GM18868 (cell line): Measurements from ENCODE around the gene ARPC4.

ENCODE experiments used
- ATAC-seq: cut with Tn5 transposase; IDR thresholded peaks from one replicate; pipeline ENCODE4 v1.9.1; 2021; ENCODE audit warnings: mild to moderate bottlenecking, moderate library complexity; ENCODE audit not compliant: unreplicated experiment

The ARPC4 gene

DNA sequence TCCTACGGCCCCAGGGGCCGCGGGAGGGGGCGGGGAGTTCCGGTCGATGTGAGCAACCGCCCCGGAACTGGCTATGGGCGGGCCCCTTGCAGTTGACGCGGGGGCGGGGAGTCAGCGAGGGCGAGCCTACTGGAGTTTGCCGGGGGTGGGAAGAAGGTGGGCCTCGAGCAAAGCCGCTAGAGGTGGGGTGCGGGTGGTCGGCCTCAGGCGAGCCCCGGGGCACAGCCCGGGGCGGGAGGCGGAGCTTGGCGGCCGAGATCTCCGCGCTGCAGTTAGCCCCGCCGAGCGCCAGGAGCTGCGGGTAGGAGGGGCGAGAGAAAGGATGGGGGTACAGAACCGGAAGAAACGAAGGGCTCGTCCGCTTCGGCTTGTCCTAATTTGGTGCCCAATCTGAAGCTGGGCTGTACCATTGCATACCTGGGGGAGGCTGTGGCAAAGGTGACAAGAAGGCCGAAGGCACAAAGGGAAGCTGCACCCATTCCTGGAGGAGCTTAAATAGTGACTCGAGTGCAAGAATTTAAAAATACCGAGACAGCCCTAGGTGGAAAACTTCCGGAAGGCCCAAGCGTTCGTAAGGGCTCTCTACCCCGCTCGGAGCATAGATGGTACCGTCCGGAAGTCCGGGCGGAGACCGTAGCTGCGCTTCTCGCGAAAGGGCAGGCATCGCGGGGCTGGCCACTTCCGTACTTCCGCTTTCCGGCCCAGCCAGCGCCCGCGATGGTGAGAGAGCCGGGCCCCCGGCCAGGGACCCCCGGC, at the start of gene ARPC4, which contains the start of gene TADA3:
TSS of gene ARPC4 (plus strand) at position 678 of the 756 bp plus-strand sequence. CDS start at position 718, 40 bp downstream.
TSS of gene TADA3 (minus strand) at position 69 of the 756 bp plus-strand sequence. CDS start 1,007 bp downstream, outside the sequence.
- peak; percentile 74 for ATAC-seq

GRCh38 chr3:9743548-9743947, 49.3 kb upstream of the ARPC4 start:
- no peak for ATAC-seq

DNA sequence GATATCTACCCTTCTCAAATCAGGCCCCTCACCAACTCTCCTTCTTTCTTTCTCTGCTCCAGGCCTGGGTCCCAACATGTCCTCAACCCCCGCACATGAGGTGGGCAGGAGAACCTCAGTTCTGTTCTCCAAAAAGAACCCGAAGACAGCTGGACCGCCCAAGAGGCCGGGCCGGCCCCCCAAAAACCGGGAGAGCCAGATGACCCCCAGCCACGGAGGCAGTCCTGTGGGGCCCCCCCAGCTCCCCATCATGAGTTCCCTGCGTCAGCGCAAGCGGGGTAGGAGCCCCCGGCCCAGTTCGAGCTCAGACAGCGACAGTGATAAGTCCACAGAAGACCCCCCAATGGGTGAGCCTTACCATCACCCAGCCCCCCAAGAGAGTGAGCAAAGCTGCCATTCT, 48.7 kb upstream of the ARPC4 start:
- no peak for ATAC-seq

DNA sequence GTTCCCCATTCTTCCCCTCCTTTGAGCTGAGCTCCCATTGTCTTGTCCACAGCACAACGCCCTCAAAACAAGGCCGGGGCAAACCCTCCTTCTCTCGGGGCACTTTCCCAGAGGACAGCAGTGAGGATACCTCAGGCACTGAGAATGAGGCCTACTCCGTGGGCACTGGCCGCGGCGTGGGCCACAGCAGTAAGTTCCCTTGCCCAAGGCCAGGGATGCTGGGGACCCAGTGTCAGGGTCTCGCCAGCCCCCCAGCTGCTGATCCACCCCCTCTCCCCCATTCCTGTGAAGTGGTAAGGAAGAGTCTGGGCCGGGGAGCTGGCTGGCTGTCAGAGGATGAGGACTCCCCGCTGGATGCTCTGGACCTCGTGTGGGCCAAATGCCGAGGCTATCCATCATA, 47.4 kb upstream of the ARPC4 start:
- ATAC-seq = no peak

DNA sequence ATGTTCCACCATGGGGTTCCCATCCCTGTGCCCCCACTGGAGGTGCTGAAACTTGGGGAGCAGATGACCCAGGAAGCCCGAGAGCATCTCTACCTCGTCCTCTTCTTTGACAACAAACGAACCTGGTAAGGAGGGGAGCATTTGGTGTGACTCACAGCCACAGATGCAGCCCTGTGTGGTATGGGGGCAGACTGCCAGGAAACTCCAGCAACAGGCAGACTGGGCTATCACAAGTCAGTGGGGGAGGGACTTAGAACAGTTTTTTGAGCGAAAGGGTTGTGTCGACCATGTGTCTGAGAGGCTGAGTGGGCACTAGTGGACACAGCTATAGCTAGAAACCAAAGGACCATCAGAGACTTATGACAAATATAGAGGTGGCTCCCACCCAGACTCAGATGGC, 46.6 kb upstream of the ARPC4 start:
- no peak for ATAC-seq

DNA sequence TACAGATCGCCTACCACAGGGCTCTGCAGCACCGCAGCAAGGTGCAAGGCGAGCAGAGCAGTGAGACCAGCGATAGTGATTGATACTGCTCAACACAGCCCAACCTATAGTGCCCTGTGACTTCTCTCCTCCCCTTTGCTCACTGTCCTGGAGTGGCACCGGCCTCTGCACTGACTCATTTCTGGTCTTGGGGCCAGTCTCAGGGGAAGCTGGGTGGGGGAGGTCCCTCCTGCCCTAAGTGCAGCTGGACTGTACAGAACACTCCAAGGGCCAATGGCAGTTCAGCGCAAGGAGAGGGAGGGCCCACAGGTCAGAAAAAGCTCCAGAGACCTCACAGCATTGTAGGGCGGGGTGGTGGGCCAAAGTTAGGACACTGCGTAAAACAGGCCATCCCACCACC, 45.6 kb upstream of the ARPC4 start:
- ATAC-seq = no peak

DNA sequence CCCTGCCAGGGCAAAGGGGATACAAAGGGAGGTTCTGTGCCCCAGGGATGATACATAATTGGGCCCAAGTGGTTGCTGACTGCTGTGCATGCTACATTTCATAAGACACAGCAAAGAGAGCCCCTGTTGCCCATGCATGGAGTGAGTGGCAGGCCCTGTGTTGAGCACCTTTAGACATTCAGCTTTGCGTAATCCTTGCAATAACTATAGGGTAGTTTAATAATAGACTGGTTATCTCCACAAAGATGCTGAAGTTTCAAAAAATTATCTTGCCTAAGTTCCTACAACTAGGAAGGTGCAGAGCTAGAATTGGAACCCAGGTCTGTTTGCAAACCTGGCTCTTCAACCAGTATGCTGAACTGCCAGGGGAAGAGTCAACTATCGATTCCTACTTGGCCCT, 44.9 kb upstream of the ARPC4 start:
- no peak for ATAC-seq

GRCh38 chr3:9749296-9749644, 43.6 kb upstream of the ARPC4 start:
- ATAC-seq = no peak

- ATAC-seq = peak; percentile 92
These were observed 43.0 kb upstream of the ARPC4 start, which contains the start of gene OGG1 for GRCh38 chr3:9749645-9750555. OGG1 (plus strand) TSS chr3:9749952; CDS start chr3:9750287, 335 bp downstream.

DNA sequence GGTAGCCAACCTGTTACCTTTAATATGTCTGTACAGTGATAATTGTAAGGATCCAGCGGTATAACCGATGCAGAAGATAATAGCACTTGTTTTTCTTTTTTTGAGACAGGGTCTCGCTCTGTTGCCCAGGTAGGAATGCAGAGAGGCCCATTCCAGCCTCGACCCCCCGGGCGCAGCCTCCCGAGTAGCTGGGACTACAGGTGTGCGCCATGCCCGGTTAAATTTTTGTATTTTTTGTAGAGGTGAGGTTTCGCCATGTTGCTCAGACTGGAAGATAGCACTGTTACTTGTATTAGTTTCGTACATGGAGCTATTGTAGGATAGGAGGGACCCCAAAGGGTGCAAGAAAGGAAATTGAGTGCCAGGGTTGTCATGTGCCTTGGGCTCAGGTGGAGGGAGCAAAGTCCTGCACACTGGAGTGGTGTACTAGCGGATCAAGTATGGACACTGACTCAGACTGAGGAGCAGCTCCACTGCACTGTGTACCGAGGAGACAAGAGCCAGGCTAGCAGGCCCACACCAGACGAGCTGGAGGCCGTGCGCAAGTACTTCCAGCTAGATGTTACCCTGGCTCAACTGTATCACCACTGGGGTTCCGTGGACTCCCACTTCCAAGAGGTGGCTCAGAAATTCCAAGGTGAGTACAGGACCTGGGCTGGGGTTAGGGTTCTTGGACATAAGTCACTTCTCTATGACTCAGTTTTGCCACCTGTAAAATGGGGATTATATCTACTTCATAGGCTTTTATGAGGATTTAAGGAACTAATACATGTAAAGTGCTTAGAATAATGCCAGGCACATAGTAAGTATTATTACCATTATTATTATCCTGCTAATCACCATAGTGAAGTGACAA, 42.1 kb upstream of the ARPC4 start:
- no peak for ATAC-seq

- ATAC-seq = no peak
These were observed 38.2 kb upstream of the ARPC4 start for GRCh38 chr3:9754678-9755077.

DNA sequence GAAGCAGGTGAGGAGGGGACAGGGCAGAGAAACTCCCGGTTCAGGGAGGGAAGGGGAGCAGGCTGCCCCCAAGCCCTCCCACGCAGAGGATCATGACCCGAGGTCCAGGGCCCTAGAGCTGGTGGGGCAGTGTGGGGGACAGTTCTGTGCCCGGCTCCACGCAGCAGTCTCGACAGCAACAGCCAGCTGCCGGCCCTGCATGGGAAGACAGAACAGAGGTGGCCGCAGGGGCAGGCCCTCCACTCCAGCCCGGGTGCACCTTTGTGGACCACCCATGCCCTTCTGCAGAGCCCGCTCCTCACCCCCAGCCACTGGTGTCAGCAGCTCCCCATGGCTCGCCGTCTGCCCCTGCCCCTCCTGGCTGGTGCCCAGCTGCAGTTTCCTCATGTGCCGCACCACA, 35.5 kb upstream of the ARPC4 start:
- ATAC-seq = no peak

DNA sequence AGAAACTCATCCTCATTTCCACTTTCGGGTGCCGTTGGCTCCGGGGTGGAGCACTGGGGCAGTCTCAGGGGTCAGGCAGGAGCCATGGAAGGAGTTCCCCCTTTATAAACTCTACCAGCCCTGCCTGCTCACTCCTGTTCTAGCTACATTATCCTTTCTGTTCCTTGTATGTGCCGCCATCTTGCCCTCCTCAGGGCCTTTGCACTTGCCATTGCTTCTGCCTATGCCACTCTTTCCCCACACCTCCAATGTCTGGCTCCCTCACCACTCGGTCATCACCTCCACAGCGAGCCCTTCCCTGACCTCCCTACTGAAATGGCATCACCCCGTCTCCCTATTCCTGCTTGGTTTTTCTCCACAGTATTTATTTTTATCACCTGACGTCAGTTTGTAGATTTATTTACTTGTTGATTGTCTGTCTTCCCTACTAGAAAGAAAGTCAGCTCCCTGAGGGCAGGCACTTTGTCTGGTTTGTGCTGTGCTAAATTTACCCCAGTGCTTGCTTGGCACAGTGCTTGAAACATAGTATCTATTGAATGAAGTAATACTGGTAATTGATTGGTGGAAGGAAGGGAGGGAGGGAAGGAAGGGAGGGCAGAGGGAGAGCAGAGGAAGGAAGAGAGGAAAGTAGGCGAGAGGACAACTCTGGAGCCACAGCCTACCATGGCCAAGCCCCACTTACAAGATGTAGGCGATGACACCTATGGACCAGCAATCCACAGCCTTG, 31.9 kb upstream of the ARPC4 start:
- no peak for ATAC-seq

- no peak for ATAC-seq
These were observed 31.0 kb upstream of the ARPC4 start for GRCh38 chr3:9761919-9762318.

DNA sequence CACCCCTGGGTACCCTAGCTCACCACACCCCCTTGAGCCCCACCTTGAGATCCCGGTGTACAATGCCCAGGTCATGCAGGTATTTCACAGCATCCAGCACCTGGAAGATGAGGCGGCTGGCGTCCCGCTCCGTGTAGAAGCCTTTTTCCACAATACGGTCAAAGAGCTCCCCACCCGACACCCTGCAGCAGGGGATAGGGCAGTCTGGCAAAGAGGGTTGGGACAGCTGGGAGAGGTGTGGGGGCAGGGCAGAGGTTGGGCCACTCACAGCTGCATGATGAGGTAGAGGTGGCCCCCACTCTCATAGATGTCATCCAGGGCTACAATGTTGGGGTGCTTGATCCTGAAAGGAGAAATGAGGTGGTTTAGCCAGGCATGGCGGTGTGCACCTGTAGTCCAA, 30.0 kb upstream of the ARPC4 start:
- no peak for ATAC-seq

- ATAC-seq = no peak
These were observed 27.0 kb upstream of the ARPC4 start for GRCh38 chr3:9765865-9766264.

- no peak for ATAC-seq
These were observed 25.5 kb upstream of the ARPC4 start for GRCh38 chr3:9767418-9767817.

- no peak for ATAC-seq
These were observed 24.6 kb upstream of the ARPC4 start for GRCh38 chr3:9768141-9768775.

DNA sequence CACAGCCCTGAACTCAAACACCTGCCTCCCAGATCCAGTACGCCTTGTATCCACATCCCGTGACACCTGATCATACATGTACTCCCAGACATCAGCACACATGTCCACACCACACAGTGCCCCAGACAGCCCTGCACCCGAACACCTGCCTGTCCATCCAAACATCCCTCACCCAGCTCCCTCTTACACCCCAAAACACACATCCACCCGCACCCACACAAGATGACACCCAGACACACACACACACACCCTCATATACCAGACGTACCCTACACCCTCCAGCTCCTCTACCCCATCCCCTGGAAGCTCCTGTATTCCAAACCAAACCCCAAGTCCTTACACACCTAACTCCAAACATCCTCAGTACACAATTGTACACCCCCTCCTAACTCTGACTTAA, 23.9 kb upstream of the ARPC4 start:
- ATAC-seq = no peak
